Measurements from ENCODE around the gene INPP5A.

The INPP5A gene

GRCh38 chr10:132585732-132586722, 48.4 kb downstream of the INPP5A start:
- no peak overlapping the region for H3K14ac ChIP-seq (ENCODE audit: low read length)
- peak overlapping the region; percentile 72 for H3K18ac ChIP-seq (ENCODE audit: low read length)
- no peaks in the 10 kb centered on the region for H3K36me3 ChIP-seq (replicated peaks in 1 of 2; ENCODE audit: control insufficient read depth in 2 of 2, insufficient read depth in 2 of 2, low read length in 2 of 2)
- no peak overlapping the region for H3K4me2 ChIP-seq (ENCODE audit: insufficient read depth, low read length, poor library complexity, severe bottlenecking)
- peaks cover 3 to 8% of the 10 kb centered on the region in 2 donors for H3K9me3 ChIP-seq (replicated peaks in 1 of 2; ENCODE audit: control insufficient read depth in 2 of 2, insufficient read depth in 1 of 2, low read depth in 1 of 2, low read length in 2 of 2)
- H3K4me1 ChIP-seq (ENCODE audit: control insufficient read depth in 2 of 2, insufficient read depth in 1 of 2, low read depth in 1 of 2, low read length in 2 of 2): peaks cover 3% of the 10 kb centered on the region in 2 donors
- no peak overlapping the region for H3K4ac ChIP-seq (ENCODE audit: low read length)
- H2AK5ac ChIP-seq (ENCODE audit: low read depth, low read length): peak overlapping the region; percentile 5
- H4K91ac ChIP-seq (ENCODE audit: low read depth, low read length, poor library complexity): no peak overlapping the region
- H2BK120ac ChIP-seq (ENCODE audit: low read depth, low read length): no peak overlapping the region
- no peak overlapping the region for H2BK12ac ChIP-seq (ENCODE audit: low read length)
- no peak overlapping the region for H2BK5ac ChIP-seq (ENCODE audit: low read length)
- H2AFZ ChIP-seq (ENCODE audit: low read length): no peak overlapping the region
- no peak overlapping the region for H2BK15ac ChIP-seq (ENCODE audit: low read length)
- H4K8ac ChIP-seq (ENCODE audit: low read depth, low read length): no peak overlapping the region
- H3K79me1 ChIP-seq (ENCODE audit: low read depth, low read length): peaks cover 11% of the 10 kb centered on the region
- H3K23ac ChIP-seq (ENCODE audit: low read depth, low read length, poor library complexity): peak overlapping the region; percentile 53
- no CpG with 5 or more reads among the region's 38 CpGs for WGBS, 2 donors (ENCODE audit: extremely low coverage in 2 of 2, insufficient read length in 2 of 2, insufficient replicate concordance in 1 of 2)
- H3K9ac ChIP-seq (ENCODE audit: low read depth, low read length, poor library complexity): no peak overlapping the region
- peak overlapping the region in 1 of 2 donors; percentile 12 for H3K4me3 ChIP-seq (ENCODE audit: low read length in 2 of 2)
- H3K27me3 ChIP-seq (ENCODE audit: control insufficient read depth in 3 of 3, insufficient read depth in 3 of 3, low read depth in 1 of 3, low read length in 3 of 3): no peaks in the 10 kb centered on the region
- DNase-seq (ENCODE audit: low spot score): no peak
- no peak overlapping the region for H3K27ac ChIP-seq (replicated peaks; ENCODE audit: low read length)

- H4K91ac ChIP-seq (ENCODE audit: low read depth, low read length, poor library complexity): no peak overlapping the region
- H3K23ac ChIP-seq (ENCODE audit: low read depth, low read length, poor library complexity): no peak overlapping the region
- no peak overlapping the region for H3K14ac ChIP-seq (ENCODE audit: low read length)
- no peak overlapping the region for H2BK120ac ChIP-seq (ENCODE audit: low read depth, low read length)
- no peak overlapping the region for H2BK15ac ChIP-seq (ENCODE audit: low read length)
- WGBS, 2 donors (ENCODE audit: extremely low coverage in 2 of 2, insufficient read length in 2 of 2, insufficient replicate concordance in 1 of 2): no CpG with 5 or more reads among the region's 22 CpGs
- H2BK5ac ChIP-seq (ENCODE audit: low read length): no peak overlapping the region
- no peaks in the 10 kb centered on the region for H3K27me3 ChIP-seq (ENCODE audit: control insufficient read depth in 3 of 3, insufficient read depth in 3 of 3, low read depth in 1 of 3, low read length in 3 of 3)
- H3K9me3 ChIP-seq (replicated peaks in 1 of 2; ENCODE audit: control insufficient read depth in 2 of 2, insufficient read depth in 1 of 2, low read depth in 1 of 2, low read length in 2 of 2): peaks cover 3 to 5% of the 10 kb centered on the region in 2 donors
- no peak for DNase-seq (ENCODE audit: low spot score)
- no peak overlapping the region for H3K4me3 ChIP-seq (ENCODE audit: low read length in 2 of 2)
- no peak overlapping the region for H3K4me2 ChIP-seq (ENCODE audit: insufficient read depth, low read length, poor library complexity, severe bottlenecking)
- peak overlapping the region; percentile 5 for H2AK5ac ChIP-seq (ENCODE audit: low read depth, low read length)
- peaks cover 11% of the 10 kb centered on the region for H3K79me1 ChIP-seq (ENCODE audit: low read depth, low read length)
- H2BK12ac ChIP-seq (ENCODE audit: low read length): no peak overlapping the region
- no peaks in the 10 kb centered on the region for H3K36me3 ChIP-seq (replicated peaks in 1 of 2; ENCODE audit: control insufficient read depth in 2 of 2, insufficient read depth in 2 of 2, low read length in 2 of 2)
- H3K4me1 ChIP-seq (ENCODE audit: control insufficient read depth in 2 of 2, insufficient read depth in 1 of 2, low read depth in 1 of 2, low read length in 2 of 2): peaks cover 6 to 8% of the 10 kb centered on the region in 2 donors
- no peak overlapping the region for H3K18ac ChIP-seq (ENCODE audit: low read length)
- no peak overlapping the region for H3K27ac ChIP-seq (replicated peaks; ENCODE audit: low read length)
- no peak overlapping the region for H3K9ac ChIP-seq (ENCODE audit: low read depth, low read length, poor library complexity)
- no peak overlapping the region for H4K8ac ChIP-seq (ENCODE audit: low read depth, low read length)
- H2AFZ ChIP-seq (ENCODE audit: low read length): no peak overlapping the region
- no peak overlapping the region for H3K4ac ChIP-seq (ENCODE audit: low read length)
These were observed 49.2 kb downstream of the INPP5A start for GRCh38 chr10:132586739-132587138.

GRCh38 chr10:132587175-132587574, 49.6 kb downstream of the INPP5A start:
- no peak overlapping the region for H3K27ac ChIP-seq (replicated peaks; ENCODE audit: low read length)
- no peaks in the 10 kb centered on the region for H3K27me3 ChIP-seq (ENCODE audit: control insufficient read depth in 3 of 3, insufficient read depth in 3 of 3, low read depth in 1 of 3, low read length in 3 of 3)
- no peaks in the 10 kb centered on the region for H3K36me3 ChIP-seq (replicated peaks in 1 of 2; ENCODE audit: control insufficient read depth in 2 of 2, insufficient read depth in 2 of 2, low read length in 2 of 2)
- no peak overlapping the region for H3K9ac ChIP-seq (ENCODE audit: low read depth, low read length, poor library complexity)
- no peak overlapping the region for H3K23ac ChIP-seq (ENCODE audit: low read depth, low read length, poor library complexity)
- H2AK5ac ChIP-seq (ENCODE audit: low read depth, low read length): no peak overlapping the region
- H2AFZ ChIP-seq (ENCODE audit: low read length): no peak overlapping the region
- H3K79me1 ChIP-seq (ENCODE audit: low read depth, low read length): peaks cover 11% of the 10 kb centered on the region
- no peak overlapping the region for H2BK15ac ChIP-seq (ENCODE audit: low read length)
- no peak overlapping the region for H2BK120ac ChIP-seq (ENCODE audit: low read depth, low read length)
- H3K4me3 ChIP-seq (ENCODE audit: low read length in 2 of 2): no peak overlapping the region
- peak overlapping the region; percentile 7 for H4K8ac ChIP-seq (ENCODE audit: low read depth, low read length)
- DNase-seq (ENCODE audit: low spot score): no peak
- H4K91ac ChIP-seq (ENCODE audit: low read depth, low read length, poor library complexity): no peak overlapping the region
- H3K9me3 ChIP-seq (replicated peaks in 1 of 2; ENCODE audit: control insufficient read depth in 2 of 2, insufficient read depth in 1 of 2, low read depth in 1 of 2, low read length in 2 of 2): peaks cover 3 to 5% of the 10 kb centered on the region in 2 donors
- H2BK12ac ChIP-seq (ENCODE audit: low read length): no peak overlapping the region
- no peak overlapping the region for H3K14ac ChIP-seq (ENCODE audit: low read length)
- no peak overlapping the region for H2BK5ac ChIP-seq (ENCODE audit: low read length)
- H3K18ac ChIP-seq (ENCODE audit: low read length): peak overlapping the region; percentile 35
- H3K4me2 ChIP-seq (ENCODE audit: insufficient read depth, low read length, poor library complexity, severe bottlenecking): no peak overlapping the region
- H3K4ac ChIP-seq (ENCODE audit: low read length): no peak overlapping the region
- H3K4me1 ChIP-seq (ENCODE audit: control insufficient read depth in 2 of 2, insufficient read depth in 1 of 2, low read depth in 1 of 2, low read length in 2 of 2): peaks cover 7 to 8% of the 10 kb centered on the region in 2 donors
- WGBS, 2 donors (ENCODE audit: extremely low coverage in 2 of 2, insufficient read length in 2 of 2, insufficient replicate concordance in 1 of 2): no CpG with 5 or more reads among the region's 11 CpGs

GRCh38 chr10:132588301-132589013, 50.9 kb downstream of the INPP5A start:
- Histone ChIP-seq H4K91ac (ENCODE audit: low read depth, low read length, poor library complexity) (no peak overlapping the region), H3K27ac (replicated peaks; ENCODE audit: low read length) (no peak overlapping the region), H2BK12ac (ENCODE audit: low read length) (no peak overlapping the region), H3K4me3 (ENCODE audit: low read length in 2 of 2) (no peak overlapping the region), H3K23ac (ENCODE audit: low read depth, low read length, poor library complexity) (peak overlapping the region; percentile 38), H3K4ac (ENCODE audit: low read length) (no peak overlapping the region), H3K4me2 (ENCODE audit: insufficient read depth, low read length, poor library complexity, severe bottlenecking) (no peak overlapping the region), H3K36me3 (replicated peaks in 1 of 2; ENCODE audit: control insufficient read depth in 2 of 2, insufficient read depth in 2 of 2, low read length in 2 of 2) (no peaks in the 10 kb centered on the region), H3K79me1 (ENCODE audit: low read depth, low read length) (peaks cover 11% of the 10 kb centered on the region), H2AK5ac (ENCODE audit: low read depth, low read length) (no peak overlapping the region), H2BK120ac (ENCODE audit: low read depth, low read length) (no peak overlapping the region), H3K27me3 (ENCODE audit: control insufficient read depth in 3 of 3, insufficient read depth in 3 of 3, low read depth in 1 of 3, low read length in 3 of 3) (no peaks in the 10 kb centered on the region), H2BK15ac (ENCODE audit: low read length) (no peak overlapping the region), H3K18ac (ENCODE audit: low read length) (no peak overlapping the region), H2BK5ac (ENCODE audit: low read length) (no peak overlapping the region), H3K9ac (ENCODE audit: low read depth, low read length, poor library complexity) (no peak overlapping the region), H4K8ac (ENCODE audit: low read depth, low read length) (no peak overlapping the region), H3K9me3 (replicated peaks in 1 of 2; ENCODE audit: control insufficient read depth in 2 of 2, insufficient read depth in 1 of 2, low read depth in 1 of 2, low read length in 2 of 2) (peaks cover 3 to 5% of the 10 kb centered on the region in 2 donors), H2AFZ (ENCODE audit: low read length) (no peak overlapping the region), H3K14ac (ENCODE audit: low read length) (no peak overlapping the region), H3K4me1 (ENCODE audit: control insufficient read depth in 2 of 2, insufficient read depth in 1 of 2, low read depth in 1 of 2, low read length in 2 of 2) (peaks cover 6 to 8% of the 10 kb centered on the region in 2 donors)
- WGBS, 2 donors (ENCODE audit: extremely low coverage in 2 of 2, insufficient read length in 2 of 2, insufficient replicate concordance in 1 of 2): no CpG with 5 or more reads among the region's 25 CpGs
- DNase-seq (ENCODE audit: low spot score): no peak

All from neuronal stem cell (in vitro differentiated cells).